Astrocyte of the spinal cord (primary cell): Measurements from ENCODE around the gene ATP8B1.
"Not testable (repeated sequence)": the region's sequence is repeated elsewhere in the genome, so short reads cannot be mapped to it uniquely, and the experiment has no call there.

Experiments
- DNase-seq: peaks from one replicate; pipeline ENCODE4 v3.0.0; 2011; ENCODE audit warnings: low read depth, low spot score
- H3K4me3 ChIP-seq: 2 replicates; pipeline ENCODE4 v1.5.1; 2011; ENCODE audit warnings: low read depth, mild to moderate bottlenecking, low read length, moderate library complexity
- in situ Hi-C: cut with HindIII; loops from 2 replicates; pipeline ENCODE4 v1.10.0; 2017; ENCODE audit warnings: low sequenced_read_pairs
- TF ChIP-seq, protein P1 (sequence below): IDR thresholded peaks from 2 replicates; pipeline ENCODE4 v1.5.1; 2012; ENCODE audit warnings: low read depth, mild to moderate bottlenecking, low read length, inconsistent platforms

ATP8B1 gene

DNA sequence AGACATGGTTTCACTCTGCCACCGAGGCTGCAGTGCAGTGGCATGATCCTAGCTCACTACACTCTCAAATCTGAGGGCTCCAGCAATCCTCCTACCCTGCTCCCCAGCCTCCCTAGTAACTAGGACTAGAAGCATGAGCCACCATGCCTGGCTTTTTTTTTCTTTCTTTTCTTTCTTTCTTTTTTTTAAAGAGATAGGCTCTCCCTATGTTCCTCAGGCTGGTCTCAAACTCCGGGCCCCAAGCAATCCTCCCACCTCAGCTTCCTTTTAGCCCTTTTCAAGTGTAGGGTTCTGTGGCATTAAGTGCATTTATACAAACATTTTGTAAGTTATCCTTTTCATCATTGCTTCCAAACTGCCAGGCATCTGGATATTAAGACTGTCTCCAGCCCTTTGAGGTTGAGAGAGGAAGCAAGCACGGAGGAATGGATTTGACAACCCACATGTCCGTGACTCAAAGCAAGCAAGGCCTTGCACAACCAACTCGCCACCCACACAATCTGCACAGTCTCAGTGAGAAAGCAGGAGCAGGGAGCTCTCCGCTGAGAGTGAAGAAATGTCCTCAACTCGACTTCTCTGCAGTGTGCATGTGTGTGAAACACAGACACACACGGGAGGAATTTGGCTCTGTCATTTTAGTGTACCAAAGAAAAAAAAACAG is 65.6 kb downstream of the ATP8B1 start:
- no peak overlapping the region for H3K4me3 ChIP-seq

DNA sequence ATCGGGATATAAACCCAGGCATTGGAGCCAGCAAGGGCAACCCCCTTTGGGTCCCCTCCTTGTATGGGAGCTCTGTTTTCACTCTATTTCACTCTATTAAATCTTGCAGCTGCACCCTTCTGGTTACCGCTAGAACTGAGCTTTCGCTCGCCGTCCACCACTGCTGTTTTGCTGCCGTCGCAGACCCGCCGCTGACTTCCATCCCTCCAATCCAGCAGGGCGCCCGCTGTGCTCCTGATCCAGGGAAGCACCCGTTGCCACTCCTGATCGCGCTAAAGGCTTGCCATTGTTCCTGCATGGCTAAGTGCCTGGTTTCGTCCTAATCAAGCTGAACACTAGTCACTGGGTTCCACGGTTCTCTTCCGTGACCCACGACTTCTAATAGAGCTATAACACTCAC is 68.1 kb downstream of the ATP8B1 start:
- H3K4me3 ChIP-seq, DNase-seq, in situ Hi-C loops: not testable (repeated sequence)

More for the DNA sequence above, 65.6 kb downstream of the ATP8B1 start:
- DNase-seq: peak; percentile 89
- TF ChIP-seq, protein P1, sequence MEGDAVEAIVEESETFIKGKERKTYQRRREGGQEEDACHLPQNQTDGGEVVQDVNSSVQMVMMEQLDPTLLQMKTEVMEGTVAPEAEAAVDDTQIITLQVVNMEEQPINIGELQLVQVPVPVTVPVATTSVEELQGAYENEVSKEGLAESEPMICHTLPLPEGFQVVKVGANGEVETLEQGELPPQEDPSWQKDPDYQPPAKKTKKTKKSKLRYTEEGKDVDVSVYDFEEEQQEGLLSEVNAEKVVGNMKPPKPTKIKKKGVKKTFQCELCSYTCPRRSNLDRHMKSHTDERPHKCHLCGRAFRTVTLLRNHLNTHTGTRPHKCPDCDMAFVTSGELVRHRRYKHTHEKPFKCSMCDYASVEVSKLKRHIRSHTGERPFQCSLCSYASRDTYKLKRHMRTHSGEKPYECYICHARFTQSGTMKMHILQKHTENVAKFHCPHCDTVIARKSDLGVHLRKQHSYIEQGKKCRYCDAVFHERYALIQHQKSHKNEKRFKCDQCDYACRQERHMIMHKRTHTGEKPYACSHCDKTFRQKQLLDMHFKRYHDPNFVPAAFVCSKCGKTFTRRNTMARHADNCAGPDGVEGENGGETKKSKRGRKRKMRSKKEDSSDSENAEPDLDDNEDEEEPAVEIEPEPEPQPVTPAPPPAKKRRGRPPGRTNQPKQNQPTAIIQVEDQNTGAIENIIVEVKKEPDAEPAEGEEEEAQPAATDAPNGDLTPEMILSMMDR: no peak
- in situ Hi-C loops: no loop called here

DNA sequence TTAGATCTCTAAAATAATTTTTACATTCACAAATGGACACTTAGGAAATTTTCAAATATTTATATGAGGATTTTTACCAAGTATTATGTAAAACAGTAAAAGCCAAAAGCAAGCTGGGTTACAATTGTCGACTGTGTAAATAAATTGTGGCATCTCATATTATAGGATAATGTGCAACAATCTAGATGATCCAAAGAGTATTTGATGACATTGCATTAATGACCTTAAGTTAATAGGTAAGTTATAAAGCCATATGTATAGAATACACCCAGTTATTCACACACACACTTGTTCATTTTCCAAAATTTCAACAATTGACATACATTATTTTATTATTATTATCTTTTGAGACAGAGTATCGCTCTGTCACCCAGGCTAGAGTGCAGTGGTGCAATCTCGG is 69.3 kb downstream of the ATP8B1 start:
- TF ChIP-seq, protein P1: no peak
- in situ Hi-C loops: no loop called here
- DNase-seq: no peak
- no peak overlapping the region for H3K4me3 ChIP-seq

DNA sequence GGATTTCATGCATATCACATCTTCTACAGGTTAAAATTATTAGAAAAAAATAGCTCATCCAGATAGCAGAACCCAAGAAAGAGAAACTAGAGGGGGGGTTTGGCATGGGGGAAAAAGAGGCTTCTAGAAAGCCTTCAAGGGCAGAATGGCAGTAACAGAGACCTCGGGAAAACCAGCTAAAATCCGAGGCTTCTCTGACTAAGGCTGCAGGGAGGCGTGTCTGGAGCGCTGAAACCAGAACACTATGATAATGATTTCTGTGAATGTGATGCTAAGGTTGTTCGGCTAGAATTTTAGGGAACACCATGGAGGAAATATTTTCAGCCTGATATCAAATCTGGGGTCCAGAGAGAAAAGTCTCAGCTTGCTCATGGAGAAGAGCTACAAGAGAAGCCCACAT is 73.0 kb downstream of the ATP8B1 start:
- no peak overlapping the region for H3K4me3 ChIP-seq
- in situ Hi-C loops: no loop called here
- DNase-seq: no peak
- TF ChIP-seq, protein P1: no peak

DNA sequence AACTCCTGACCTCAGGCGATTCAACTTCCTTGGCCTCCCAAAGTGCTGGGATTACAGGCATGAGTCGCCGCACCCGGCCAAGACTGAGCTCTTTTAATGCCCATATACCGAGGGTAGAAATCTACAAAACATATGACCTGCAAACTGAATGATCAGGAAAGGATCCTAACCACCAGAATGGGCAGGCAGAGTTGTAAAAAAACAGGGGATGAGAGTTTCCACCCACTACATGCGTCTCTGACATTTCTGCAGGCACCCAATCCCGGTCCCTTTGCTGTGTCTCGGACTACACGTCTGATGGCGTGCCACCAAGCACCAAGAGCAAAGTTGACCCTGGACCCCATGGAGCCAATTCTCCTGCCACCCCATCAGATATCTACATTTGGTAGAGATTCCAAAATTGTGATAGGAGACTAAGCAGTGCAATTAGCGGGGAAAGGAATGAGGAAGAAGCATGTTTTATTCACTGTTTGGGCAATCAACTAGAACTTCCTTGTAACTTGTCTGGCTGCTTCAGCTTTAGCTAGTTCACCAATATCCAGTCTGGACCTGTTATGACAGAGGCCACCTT is 74.1 kb downstream of the ATP8B1 start:
- no peak for DNase-seq
- TF ChIP-seq, protein P1: no peak
- no peak overlapping the region for H3K4me3 ChIP-seq
- in situ Hi-C loops: no loop called here

DNA sequence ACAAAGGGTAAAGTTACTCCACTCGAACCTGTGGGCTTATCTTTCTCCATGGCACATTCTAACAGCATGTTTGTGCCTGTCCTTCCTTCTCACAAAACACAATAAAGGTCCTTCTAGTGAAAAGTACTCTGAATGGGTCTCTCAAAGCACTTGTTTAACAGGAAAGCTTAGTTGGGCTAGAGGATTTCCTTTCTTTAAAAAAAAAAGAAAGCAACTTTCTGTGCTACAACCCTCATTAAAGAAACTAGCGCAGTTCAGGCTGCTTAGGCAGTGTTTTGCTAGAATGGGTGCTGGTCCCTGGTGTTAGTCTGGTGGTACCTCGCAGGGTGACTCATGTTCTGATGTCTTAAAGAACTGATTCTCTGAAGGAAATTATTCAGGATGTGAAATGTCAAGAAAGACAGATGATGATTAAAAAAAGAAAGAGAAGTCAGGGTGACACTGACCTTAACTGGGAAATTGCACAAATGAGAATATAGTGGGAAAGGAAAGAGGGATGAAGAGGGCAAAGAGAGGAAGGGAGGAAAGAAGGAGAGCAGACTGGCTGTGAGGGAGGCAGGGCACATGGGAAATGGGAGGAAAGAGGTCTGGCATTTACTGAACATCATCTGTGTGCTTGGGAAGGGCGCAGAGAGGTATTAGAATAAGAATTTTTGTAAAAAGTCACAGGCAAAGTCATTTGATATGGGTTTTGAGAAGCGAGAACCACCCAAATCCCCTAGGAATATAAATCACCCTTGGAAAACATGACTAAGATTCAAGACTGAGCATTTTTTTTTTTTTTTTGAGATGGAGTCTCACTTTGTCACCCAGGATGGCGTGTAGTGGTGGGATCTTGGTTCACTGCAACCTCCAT is 74.9 kb downstream of the ATP8B1 start:
- peak; percentile 59 for DNase-seq
- no peak overlapping the region for H3K4me3 ChIP-seq
- TF ChIP-seq, protein P1: no peak
- in situ Hi-C loops: no loop called here

DNA sequence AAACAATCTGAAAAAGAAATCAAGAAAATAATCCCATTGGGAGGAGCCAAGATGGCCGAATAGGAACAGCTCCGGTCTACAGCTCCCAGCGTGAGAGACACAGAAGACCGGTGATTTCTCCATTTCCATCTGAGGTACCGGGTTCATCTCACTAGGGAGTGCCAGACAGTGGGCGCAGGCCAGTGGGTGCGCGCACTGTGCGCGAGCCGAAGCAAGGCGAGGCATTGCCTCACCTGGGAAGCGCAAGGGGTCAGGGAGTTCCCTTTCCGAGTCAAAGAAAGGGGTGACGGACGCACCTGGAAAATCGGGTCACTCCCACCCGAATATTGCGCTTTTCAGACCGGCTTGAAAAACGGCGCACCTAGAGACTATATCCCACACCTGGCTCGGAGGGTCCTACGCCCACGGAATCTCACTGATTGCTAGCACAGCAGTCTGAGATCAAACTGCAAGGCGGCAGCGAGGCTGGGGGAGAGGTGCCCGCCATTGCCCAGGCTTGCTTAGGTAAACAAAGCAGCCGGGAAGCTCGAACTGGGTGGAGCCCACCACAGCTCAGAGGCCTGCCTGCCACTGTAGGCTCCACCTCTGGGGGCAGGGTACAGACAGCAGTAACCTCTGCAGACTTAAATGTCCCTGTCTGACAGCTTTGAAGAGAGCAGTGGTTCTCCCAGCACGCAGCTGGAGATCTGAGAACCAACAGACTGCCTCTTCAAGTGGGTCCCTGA is 83.7 kb downstream of the ATP8B1 start:
- in situ Hi-C loops, H3K4me3 ChIP-seq, DNase-seq: not testable (repeated sequence)
